Tibial artery (tissue), 4 donors: ENCODE measurements around the gene LIMD2.
"Not testable (repeated sequence)": the region's sequence is repeated elsewhere in the genome, so short reads cannot be mapped to it uniquely, and the experiment has no call there.

Experiments
- DNase-seq, 2 donors: peaks; one replicate each; pipeline ENCODE4 v3.0.0-alpha.2; 2019
- H3K27ac ChIP-seq, 2 donors: fragments of 200-600 bp; sonication (generic) in 1 of 2; 1 replicate in 1 of 2; 2 replicates in 1 of 2; pipeline ENCODE4 v1.5.1; 2018 to 2019; ENCODE audit warnings: mild to moderate bottlenecking in 1 of 2
- H3K27me3 ChIP-seq, 2 donors: fragments of 200-600 bp; sonication (generic) in 1 of 2; one replicate each; pipeline versions ENCODE4 v1.5.1 to v1.6.0; 2016 to 2019
- H3K36me3 ChIP-seq, 3 donors: fragments of 200-600 bp; sonication (generic) in 2 of 3; one replicate each; pipeline ENCODE4 v1.5.1; 2016 to 2019; ENCODE audit warnings: mild to moderate bottlenecking in 2 of 3
- H3K4me1 ChIP-seq, 4 donors: fragments of 200-600 bp; sonication (generic) in 2 of 4; 1 replicate in 3 of 4; 2 replicates in 1 of 4; pipeline ENCODE4 v1.5.1; 2016 to 2019
- H3K4me3 ChIP-seq, 2 donors: fragments of 200-600 bp; sonication (generic) in 1 of 2; 1 replicate in 1 of 2; 2 replicates in 1 of 2; pipeline ENCODE4 v1.5.1; 2018 to 2019; ENCODE audit warnings: mild to moderate bottlenecking in 2 of 2
- H3K9me3 ChIP-seq, 3 donors: fragments of 200-600 bp; sonication (generic) in 1 of 3; one replicate each; pipeline ENCODE4 v1.5.1; 2016 to 2019
- intact Hi-C: fragments of 100-400 bp; cut with DNase I; formaldehyde crosslinking; loops from one replicate; pipeline ENCODE4 v1.15.0; 2023; ENCODE audit warnings: low total_unique reads
- TF ChIP-seq, protein P1 (sequence below), 2 experiments: fragments of 200-600 bp in 1 of 2; fragments of 450-650 bp in 1 of 2; IDR thresholded peaks; one replicate each; pipeline ENCODE4 v1.5.1; 2017 to 2019; ENCODE audit warnings: antibody characterized with exemption in 2 of 2, mild to moderate bottlenecking in 1 of 2, moderate library complexity in 1 of 2

The LIMD2 gene

DNA sequence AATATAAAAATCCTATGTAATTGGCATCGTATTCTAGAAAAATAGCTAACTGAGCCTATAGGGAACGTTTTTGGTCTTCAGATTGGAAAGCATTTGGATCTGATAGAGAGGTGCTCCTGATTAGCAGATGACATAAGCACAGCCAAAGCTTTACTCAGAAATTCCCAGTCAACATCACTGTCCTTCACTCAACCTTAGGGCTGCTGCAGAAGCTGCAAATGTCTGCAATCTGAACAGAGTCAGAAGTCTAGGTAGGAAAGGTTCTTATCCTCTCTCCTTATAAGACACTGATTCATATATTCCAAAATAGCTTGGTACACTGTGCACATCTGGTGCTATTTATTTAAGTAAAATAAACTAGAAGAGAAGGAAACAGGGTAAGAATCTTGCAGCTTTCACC is 22.5 kb upstream of the LIMD2 start:
- H3K27ac ChIP-seq, result no peak overlapping the region
- no peaks in the 10 kb centered on the region for H3K4me1 ChIP-seq
- H3K4me3 ChIP-seq, result no peak overlapping the region
- no peaks in the 10 kb centered on the region for H3K9me3 ChIP-seq
- TF ChIP-seq, protein P1, sequence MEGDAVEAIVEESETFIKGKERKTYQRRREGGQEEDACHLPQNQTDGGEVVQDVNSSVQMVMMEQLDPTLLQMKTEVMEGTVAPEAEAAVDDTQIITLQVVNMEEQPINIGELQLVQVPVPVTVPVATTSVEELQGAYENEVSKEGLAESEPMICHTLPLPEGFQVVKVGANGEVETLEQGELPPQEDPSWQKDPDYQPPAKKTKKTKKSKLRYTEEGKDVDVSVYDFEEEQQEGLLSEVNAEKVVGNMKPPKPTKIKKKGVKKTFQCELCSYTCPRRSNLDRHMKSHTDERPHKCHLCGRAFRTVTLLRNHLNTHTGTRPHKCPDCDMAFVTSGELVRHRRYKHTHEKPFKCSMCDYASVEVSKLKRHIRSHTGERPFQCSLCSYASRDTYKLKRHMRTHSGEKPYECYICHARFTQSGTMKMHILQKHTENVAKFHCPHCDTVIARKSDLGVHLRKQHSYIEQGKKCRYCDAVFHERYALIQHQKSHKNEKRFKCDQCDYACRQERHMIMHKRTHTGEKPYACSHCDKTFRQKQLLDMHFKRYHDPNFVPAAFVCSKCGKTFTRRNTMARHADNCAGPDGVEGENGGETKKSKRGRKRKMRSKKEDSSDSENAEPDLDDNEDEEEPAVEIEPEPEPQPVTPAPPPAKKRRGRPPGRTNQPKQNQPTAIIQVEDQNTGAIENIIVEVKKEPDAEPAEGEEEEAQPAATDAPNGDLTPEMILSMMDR (IDR thresholded peaks at IDR 0.05), result no peak
- no peak for DNase-seq
- intact Hi-C loops, result no loop called here
- peaks cover 11 to 40% (median 26%) of the 10 kb centered on the region in 3 donors for H3K36me3 ChIP-seq
- H3K27me3 ChIP-seq, result no peaks in the 10 kb centered on the region

DNA sequence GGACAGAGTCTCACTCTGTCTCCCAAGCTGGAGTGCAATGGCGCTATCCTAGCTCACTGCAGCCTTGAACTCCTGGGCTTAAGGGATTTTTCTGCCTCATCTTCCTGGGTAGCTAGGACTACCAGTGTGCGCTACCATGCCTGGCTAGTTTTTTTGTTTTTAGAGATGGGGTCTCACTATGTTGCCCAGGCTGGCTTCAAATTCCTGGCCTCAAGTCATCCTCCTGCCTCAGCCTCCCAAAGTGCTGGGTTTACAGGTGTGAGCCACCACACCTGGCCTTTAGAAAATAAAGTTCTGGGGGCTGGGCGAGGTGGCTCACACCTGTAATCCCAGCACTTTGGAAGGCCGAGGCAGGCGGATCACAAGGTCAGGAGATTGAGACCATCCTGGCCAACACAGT is 20.3 kb upstream of the LIMD2 start:
- H3K9me3 ChIP-seq, H3K27me3 ChIP-seq, DNase-seq, H3K4me3 ChIP-seq, intact Hi-C loops, H3K27ac ChIP-seq, H3K4me1 ChIP-seq: not testable (repeated sequence)
- peaks cover 1 to 21% (median 3%) of the 10 kb centered on the region in 3 donors for H3K36me3 ChIP-seq

DNA sequence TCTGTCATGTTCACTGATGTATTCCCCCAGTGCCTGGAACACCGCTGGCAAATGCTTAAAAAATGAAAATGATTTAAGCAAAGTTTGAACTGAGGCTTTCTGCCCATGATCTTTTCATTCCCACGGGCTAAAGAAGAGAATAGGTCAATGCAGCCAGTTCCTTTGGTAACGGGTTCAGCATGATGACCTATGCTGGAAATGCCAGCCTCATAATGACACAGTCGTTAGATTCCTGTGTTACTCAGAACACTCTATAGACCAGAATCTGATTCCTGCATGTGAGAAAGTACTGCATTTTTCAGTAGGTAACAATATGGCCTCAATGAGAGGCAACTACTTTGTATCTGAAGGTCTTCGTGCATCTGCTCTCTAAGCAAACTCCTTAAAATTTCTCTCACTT is 19.1 kb upstream of the LIMD2 start:
- Histone ChIP-seq H3K4me3 (no peak overlapping the region), H3K27ac (no peak overlapping the region), H3K9me3 (no peaks in the 10 kb centered on the region), H3K36me3 (peaks cover 11 to 21% (median 11%) of the 10 kb centered on the region in 3 donors), H3K4me1 (no peaks in the 10 kb centered on the region), H3K27me3 (no peaks in the 10 kb centered on the region)
- TF ChIP-seq, protein P1 (IDR thresholded peaks at IDR 0.05), result no peak
- intact Hi-C loops, result no loop called here
- no peak for DNase-seq

DNA sequence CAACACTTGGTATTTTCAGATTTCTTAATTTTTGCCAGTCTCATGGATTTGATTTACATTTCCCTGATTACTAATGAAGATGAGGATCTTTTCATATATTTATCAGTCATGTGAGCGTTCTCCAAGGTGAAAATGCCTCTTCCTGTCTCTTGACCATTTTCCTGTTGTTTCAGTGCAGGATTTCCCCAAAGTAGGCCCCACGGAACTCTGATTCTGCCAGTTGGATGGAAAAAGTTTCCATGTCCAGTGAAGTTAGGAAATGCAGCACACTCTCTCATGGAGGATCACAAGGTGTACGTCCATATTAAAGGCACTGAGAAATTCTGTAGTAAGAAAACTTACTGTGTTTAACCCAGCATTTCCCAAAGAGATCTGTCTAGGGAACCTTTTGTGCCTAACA is 16.5 kb upstream of the LIMD2 start:
- no peaks in the 10 kb centered on the region for H3K9me3 ChIP-seq
- DNase-seq, result no peak
- no peak overlapping the region for H3K4me3 ChIP-seq
- H3K4me1 ChIP-seq, result no peaks in the 10 kb centered on the region
- H3K27me3 ChIP-seq, result no peaks in the 10 kb centered on the region
- intact Hi-C loops, result no loop called here
- peaks cover 31 to 39% (median 34%) of the 10 kb centered on the region in 3 donors for H3K36me3 ChIP-seq
- no peak overlapping the region for H3K27ac ChIP-seq
- TF ChIP-seq, protein P1 (IDR thresholded peaks at IDR 0.05), result no peak

DNA sequence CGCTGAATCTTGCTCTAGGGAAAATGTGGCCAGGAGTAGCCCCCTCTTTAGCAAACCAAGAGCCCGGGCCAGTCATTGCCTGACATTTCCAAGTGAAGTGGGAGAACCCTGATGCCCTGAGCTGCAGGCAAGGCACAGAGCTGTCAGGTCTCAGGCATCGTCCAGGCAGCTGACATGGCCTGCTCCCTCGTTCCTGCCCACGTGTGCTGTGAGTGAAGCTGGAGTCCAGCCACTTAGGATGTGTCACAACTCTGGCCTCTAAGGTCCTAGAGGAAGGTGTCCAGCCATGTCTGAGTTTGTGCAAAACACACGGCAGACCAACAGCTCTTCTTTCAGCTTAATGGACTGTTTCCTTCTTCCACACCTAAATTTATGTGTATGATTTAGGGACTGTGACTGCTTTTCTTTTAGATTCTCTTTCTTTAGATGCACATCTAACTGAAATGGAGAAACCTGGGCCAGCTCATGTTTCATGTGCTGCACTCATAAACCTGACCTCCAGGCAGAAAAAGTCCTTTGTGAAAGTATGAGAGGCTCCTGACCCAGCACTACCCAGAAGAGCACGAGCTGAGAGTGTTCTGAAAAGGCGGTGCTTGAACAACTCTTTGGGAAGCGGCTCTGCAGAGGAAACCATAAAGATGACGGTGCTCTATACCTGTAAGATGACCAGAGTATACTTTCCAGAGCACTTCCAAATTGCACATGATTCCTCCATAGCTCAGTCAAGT is 14.8 kb upstream of the LIMD2 start:
- Histone ChIP-seq H3K27ac (no peak overlapping the region), H3K36me3 (peaks cover 46 to 56% (median 51%) of the 10 kb centered on the region in 3 donors), H3K4me3 (no peak overlapping the region), H3K27me3 (no peaks in the 10 kb centered on the region), H3K9me3 (no peaks in the 10 kb centered on the region), H3K4me1 (no peaks in the 10 kb centered on the region)
- TF ChIP-seq, protein P1 (IDR thresholded peaks at IDR 0.05), result no peak
- intact Hi-C loops, result no loop called here
- DNase-seq, result no peak

DNA sequence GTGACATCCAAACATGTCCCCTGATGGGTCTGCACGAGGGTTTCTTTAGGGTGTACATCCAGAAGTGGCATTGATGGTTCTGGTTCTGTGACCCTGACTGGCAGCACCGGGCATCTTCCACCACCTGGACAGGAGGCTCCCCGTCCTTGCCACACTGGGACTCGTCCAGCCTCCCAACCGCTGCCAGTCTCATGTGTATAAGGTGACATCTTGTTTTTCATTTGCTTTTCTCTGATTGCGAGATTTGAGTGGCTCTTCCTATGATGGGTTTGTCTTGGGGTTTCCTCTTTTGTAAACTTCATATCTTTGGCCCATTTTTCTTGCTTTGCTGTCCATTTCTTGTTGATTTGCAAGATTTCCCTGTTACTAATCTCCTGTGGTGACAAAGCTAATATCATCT is 9.2 kb upstream of the LIMD2 start:
- no peak for DNase-seq
- H3K27me3 ChIP-seq, result no peaks in the 10 kb centered on the region
- H3K36me3 ChIP-seq, result peaks cover 61 to 97% (median 92%) of the 10 kb centered on the region in 3 donors
- H3K4me3 ChIP-seq, result no peak overlapping the region
- no peaks in the 10 kb centered on the region for H3K9me3 ChIP-seq
- no peaks in the 10 kb centered on the region for H3K4me1 ChIP-seq
- no peak overlapping the region for H3K27ac ChIP-seq
- intact Hi-C loops, result no loop called here
- TF ChIP-seq, protein P1 (IDR thresholded peaks at IDR 0.05), result no peak
